OCI-LY3 (cell line): ENCODE data around the gene TRDN.

Experiments
- H2AFZ ChIP-seq: fragments of 200-600, 300-600 bp; shearing (Covaris generic); 2 replicates; pipeline ENCODE4 v1.6.0; 2014; ENCODE audit warnings: antibody characterized with exemption, low read depth, low read length
- H3K27ac ChIP-seq: fragments of 200-600, 300-600 bp; sonication (generic); 2 replicates; pipeline ENCODE4 v1.5.1; 2014; ENCODE audit warnings: mild to moderate bottlenecking, low read length, moderate library complexity, mixed read lengths
- H3K27me3 ChIP-seq: fragments of 200-600, 300-600 bp; sonication (generic); 2 replicates; pipeline ENCODE4 v1.6.1; 2014; ENCODE audit warnings: low read depth, low read length, mixed read lengths
- H3K36me3 ChIP-seq: fragments of 200-600, 300-600 bp; sonication (generic); replicated peaks from 2 replicates; pipeline ENCODE3; 2014; ENCODE audit warnings: low read depth, low read length, mixed read lengths
- H3K4me1 ChIP-seq: fragments of 300-600, 200-600 bp; sonication (generic); 2 replicates; pipeline ENCODE4 v1.6.1; 2014; ENCODE audit warnings: low read length, mixed read lengths
- H3K4me2 ChIP-seq: fragments of 200-600, 300-600 bp; sonication (generic); 2 replicates; pipeline ENCODE4 v1.6.1; 2014; ENCODE audit warnings: low read length, mixed read lengths
- H3K4me3 ChIP-seq: fragments of 300-600, 200-600 bp; sonication (generic); 2 replicates; pipeline ENCODE4 v1.5.1; 2014; ENCODE audit warnings: antibody characterized with exemption, mild to moderate bottlenecking, low read length, moderate library complexity
- H3K79me2 ChIP-seq: fragments of 300-600, 200-600 bp; shearing (Covaris generic); 2 replicates; pipeline ENCODE4 v1.6.1; 2014; ENCODE audit warnings: mild to moderate bottlenecking, low read length, mixed read lengths
- H3K9ac ChIP-seq: fragments of 300-600, 200-600 bp; shearing (Covaris generic); 2 replicates; pipeline ENCODE4 v1.6.0; 2014; ENCODE audit warnings: mild to moderate bottlenecking, low read length, moderate library complexity
- H3K9me3 ChIP-seq: fragments of 200-600, 300-600 bp; shearing (Covaris generic); 2 replicates; pipeline ENCODE4 v1.6.1; 2014; ENCODE audit warnings: low read length, mixed read lengths; ENCODE audit not compliant: insufficient read depth
- H4K20me1 ChIP-seq: fragments of 200-600, 300-600 bp; sonication (generic); 2 replicates; pipeline ENCODE4 v1.6.1; 2016; ENCODE audit warnings: low read length, mixed read lengths; ENCODE audit not compliant: insufficient read depth
- EZH2phosphoT487 ChIP-seq: fragments of 200-600 bp; shearing (Covaris generic); IDR thresholded peaks from 2 replicates; pipeline ENCODE4 v1.6.1; 2018; ENCODE audit warnings: antibody characterized with exemption, mixed run types, low read depth
- TF ChIP-seq, protein P1 (sequence below): fragments of 200-600, 300-600 bp; sonication (generic); IDR thresholded peaks from 2 replicates; pipeline ENCODE4 v1.5.1; 2014; ENCODE audit warnings: antibody characterized with exemption, low read length, low read depth

The TRDN gene

DNA sequence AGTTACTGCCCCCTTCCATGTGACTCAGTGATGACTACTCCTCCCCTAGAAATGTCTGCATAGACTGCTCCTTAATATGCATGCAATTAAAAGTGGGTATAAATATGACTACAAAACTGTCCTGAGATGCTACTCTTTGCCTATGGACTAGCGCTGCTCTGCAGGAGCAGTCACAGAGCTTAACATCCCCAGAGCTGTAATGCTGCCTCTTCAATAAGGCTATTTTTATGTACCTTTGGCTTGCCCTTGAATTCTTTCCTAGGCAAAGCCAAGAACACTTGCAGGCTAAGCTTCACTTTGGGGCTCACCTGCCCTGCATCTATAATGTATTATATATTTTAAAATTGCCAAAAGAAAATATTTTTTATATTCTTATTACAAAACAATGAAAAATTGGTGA lies 341.6 kb downstream of the TRDN start:
- no peak overlapping the region for H3K27ac ChIP-seq
- H4K20me1 ChIP-seq: no peaks in the 10 kb centered on the region
- TF ChIP-seq, protein P1, sequence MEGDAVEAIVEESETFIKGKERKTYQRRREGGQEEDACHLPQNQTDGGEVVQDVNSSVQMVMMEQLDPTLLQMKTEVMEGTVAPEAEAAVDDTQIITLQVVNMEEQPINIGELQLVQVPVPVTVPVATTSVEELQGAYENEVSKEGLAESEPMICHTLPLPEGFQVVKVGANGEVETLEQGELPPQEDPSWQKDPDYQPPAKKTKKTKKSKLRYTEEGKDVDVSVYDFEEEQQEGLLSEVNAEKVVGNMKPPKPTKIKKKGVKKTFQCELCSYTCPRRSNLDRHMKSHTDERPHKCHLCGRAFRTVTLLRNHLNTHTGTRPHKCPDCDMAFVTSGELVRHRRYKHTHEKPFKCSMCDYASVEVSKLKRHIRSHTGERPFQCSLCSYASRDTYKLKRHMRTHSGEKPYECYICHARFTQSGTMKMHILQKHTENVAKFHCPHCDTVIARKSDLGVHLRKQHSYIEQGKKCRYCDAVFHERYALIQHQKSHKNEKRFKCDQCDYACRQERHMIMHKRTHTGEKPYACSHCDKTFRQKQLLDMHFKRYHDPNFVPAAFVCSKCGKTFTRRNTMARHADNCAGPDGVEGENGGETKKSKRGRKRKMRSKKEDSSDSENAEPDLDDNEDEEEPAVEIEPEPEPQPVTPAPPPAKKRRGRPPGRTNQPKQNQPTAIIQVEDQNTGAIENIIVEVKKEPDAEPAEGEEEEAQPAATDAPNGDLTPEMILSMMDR: no peak
- no peak for TF ChIP-seq EZH2phosphoT487
- H3K4me2 ChIP-seq: no peak overlapping the region
- H3K79me2 ChIP-seq: no peaks in the 10 kb centered on the region
- no peaks in the 10 kb centered on the region for H3K36me3 ChIP-seq
- no peak overlapping the region for H2AFZ ChIP-seq
- no peak overlapping the region for H3K4me3 ChIP-seq
- H3K27me3 ChIP-seq: no peaks in the 10 kb centered on the region
- H3K4me1 ChIP-seq: no peaks in the 10 kb centered on the region
- no peak overlapping the region for H3K9ac ChIP-seq
- H3K9me3 ChIP-seq: no peaks in the 10 kb centered on the region

DNA sequence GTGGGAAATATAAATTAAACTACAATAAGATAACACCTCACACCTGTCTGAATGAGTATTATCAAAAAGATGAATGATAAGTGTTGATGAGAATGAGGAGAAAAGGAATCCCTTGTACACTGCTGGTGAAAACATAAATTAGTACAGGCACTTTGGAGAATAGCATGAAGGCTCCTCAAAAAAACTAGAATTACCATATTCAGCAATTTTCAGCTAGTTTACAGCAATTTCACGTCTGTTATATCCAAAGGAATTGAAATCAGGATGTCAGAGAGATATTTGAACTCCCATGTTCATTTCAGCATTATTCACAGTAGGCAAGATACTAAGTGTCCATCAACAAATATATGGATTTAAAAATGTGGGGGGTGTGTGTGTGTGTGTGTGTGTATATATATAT lies 348.1 kb downstream of the TRDN start:
- H3K27me3 ChIP-seq: no peaks in the 10 kb centered on the region
- TF ChIP-seq, protein P1: no peak
- TF ChIP-seq EZH2phosphoT487: no peak
- H2AFZ ChIP-seq: no peak overlapping the region
- H3K27ac ChIP-seq: no peak overlapping the region
- H3K79me2 ChIP-seq: no peaks in the 10 kb centered on the region
- H3K9ac ChIP-seq: no peak overlapping the region
- no peaks in the 10 kb centered on the region for H3K4me1 ChIP-seq
- no peak overlapping the region for H3K4me2 ChIP-seq
- H4K20me1 ChIP-seq: no peaks in the 10 kb centered on the region
- H3K9me3 ChIP-seq: no peaks in the 10 kb centered on the region
- H3K4me3 ChIP-seq: no peak overlapping the region
- no peaks in the 10 kb centered on the region for H3K36me3 ChIP-seq

DNA sequence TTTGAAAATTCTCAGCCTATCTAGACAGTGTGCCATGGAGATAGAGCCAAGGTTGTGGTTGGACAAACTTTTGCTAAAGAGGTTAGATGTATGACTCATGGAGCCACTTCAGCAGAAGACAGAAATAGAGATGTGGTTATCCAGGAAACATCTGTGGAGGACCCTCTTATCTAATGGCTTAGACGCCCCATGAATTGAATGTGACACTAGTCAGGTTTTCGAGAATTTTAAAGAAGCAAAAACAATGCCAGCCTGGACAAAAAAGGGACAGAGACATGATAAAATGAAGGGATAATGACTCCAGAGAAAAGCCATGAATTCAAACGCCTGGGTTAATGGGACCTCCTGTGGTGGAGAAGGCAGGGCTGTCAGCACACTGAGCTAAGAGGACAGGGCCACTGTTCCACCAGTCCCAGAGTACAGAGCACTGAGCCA lies 360.2 kb downstream of the TRDN start:
- no peaks in the 10 kb centered on the region for H3K36me3 ChIP-seq
- H3K27me3 ChIP-seq: no peaks in the 10 kb centered on the region
- no peak overlapping the region for H3K9ac ChIP-seq
- no peaks in the 10 kb centered on the region for H3K79me2 ChIP-seq
- H3K27ac ChIP-seq: no peak overlapping the region
- no peaks in the 10 kb centered on the region for H3K9me3 ChIP-seq
- TF ChIP-seq, protein P1: no peak
- TF ChIP-seq EZH2phosphoT487: no peak
- H2AFZ ChIP-seq: no peak overlapping the region
- no peaks in the 10 kb centered on the region for H3K4me1 ChIP-seq
- no peak overlapping the region for H3K4me2 ChIP-seq
- no peak overlapping the region for H3K4me3 ChIP-seq
- H4K20me1 ChIP-seq: no peaks in the 10 kb centered on the region

DNA sequence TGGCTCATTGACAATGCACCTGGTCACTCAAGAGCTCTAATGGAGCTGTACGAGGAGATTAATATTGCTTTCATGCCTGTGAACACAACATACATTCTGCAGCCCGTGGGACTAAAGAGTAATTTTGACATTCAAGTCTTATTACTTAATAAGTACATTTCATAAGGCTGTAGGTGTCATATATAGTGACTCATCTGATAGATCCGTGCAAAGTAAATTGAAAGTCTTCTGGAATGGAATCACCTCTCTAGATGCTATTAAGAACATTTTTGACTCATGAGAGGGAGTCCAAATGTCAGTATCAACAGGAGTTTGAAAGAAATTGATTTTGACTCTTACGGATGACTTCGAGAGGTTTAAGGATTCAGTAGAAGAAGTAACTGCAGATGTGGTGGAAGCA lies 372.8 kb downstream of the TRDN start:
- Histone ChIP-seq H3K9ac (no peak overlapping the region), H3K36me3 (no peaks in the 10 kb centered on the region), H3K4me2 (no peak overlapping the region), H4K20me1 (no peaks in the 10 kb centered on the region), H3K9me3 (no peaks in the 10 kb centered on the region), H3K4me1 (no peaks in the 10 kb centered on the region), H3K27ac (no peak overlapping the region), H2AFZ (no peak overlapping the region), H3K79me2 (no peaks in the 10 kb centered on the region), H3K27me3 (no peaks in the 10 kb centered on the region), H3K4me3 (no peak overlapping the region)
- TF ChIP-seq, protein P1: no peak
- no peak for TF ChIP-seq EZH2phosphoT487
